Ectodermal cell (in vitro differentiated cells): ENCODE results near the gene RRP15.
A peak's percentile ranks its signal among the peaks of the same experiment; 100 is the strongest.

ENCODE experiments used
- H3K27ac ChIP-seq: 2 replicates; pipeline ENCODE4 v1.7.0; 2013; ENCODE audit warnings: mild to moderate bottlenecking, low read depth, low read length; ENCODE audit not compliant: insufficient read depth, poor library complexity, severe bottlenecking
- H3K27me3 ChIP-seq: 2 replicates; pipeline ENCODE4 v1.7.0; 2013; ENCODE audit warnings: mild to moderate bottlenecking, low read length; ENCODE audit not compliant: insufficient read depth, control insufficient read depth, poor library complexity, severe bottlenecking
- H3K36me3 ChIP-seq: one replicate; pipeline ENCODE4 v1.7.0; 2013; ENCODE audit warnings: low read length; ENCODE audit not compliant: control insufficient read depth, insufficient read depth
- H3K4me1 ChIP-seq: one replicate; pipeline ENCODE4 v1.7.0; 2013; ENCODE audit warnings: low read length; ENCODE audit not compliant: control insufficient read depth, insufficient read depth
- H3K4me3 ChIP-seq: 2 replicates; pipeline ENCODE4 v1.7.0; 2013; ENCODE audit warnings: low read depth, low read length, control low read depth; ENCODE audit not compliant: insufficient read depth
- H3K9me3 ChIP-seq: 2 replicates; pipeline ENCODE4 v1.7.0; 2013; ENCODE audit warnings: mild to moderate bottlenecking, low read length, moderate library complexity; ENCODE audit not compliant: control insufficient read depth
- WGBS, 2 experiments: methylation state at CpG; one replicate each; pipeline ENCODE4 v1.1.7; 2013; ENCODE audit warnings: missing lambda C conversion rate in 2 of 2; 5-methylcytosine and 5-hydroxymethylcytosine counted together

The RRP15 gene

DNA sequence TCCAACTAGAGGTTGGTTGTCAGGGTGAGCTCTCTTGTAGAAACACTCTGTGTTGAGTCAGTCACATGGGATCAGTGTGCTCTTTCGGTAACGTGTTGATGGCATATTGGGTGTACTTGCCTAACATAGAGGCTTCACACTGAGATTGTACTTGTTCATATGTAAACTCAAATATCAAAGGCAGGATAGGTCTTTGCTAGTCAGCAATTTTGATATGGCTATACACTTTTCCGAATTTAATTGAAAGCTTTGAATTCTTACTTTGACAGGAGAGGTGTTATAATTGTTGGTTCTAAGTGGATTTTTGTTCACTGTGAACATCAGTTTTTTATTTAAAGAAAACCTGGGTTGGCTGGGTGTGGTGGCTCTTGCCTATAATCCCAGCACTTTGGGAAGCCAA lies 43.7 kb downstream of the RRP15 start:
- Histone ChIP-seq H3K36me3 (peaks cover 5% of the 10 kb centered on the region), H3K4me3 (no peak overlapping the region), H3K4me1 (no peaks in the 10 kb centered on the region), H3K9me3 (no peaks in the 10 kb centered on the region), H3K27ac (no peak overlapping the region), H3K27me3 (no peaks in the 10 kb centered on the region)
- WGBS, 2 experiments, result 94 to 97% methylated on average over 3 of the region's 3 CpGs

DNA sequence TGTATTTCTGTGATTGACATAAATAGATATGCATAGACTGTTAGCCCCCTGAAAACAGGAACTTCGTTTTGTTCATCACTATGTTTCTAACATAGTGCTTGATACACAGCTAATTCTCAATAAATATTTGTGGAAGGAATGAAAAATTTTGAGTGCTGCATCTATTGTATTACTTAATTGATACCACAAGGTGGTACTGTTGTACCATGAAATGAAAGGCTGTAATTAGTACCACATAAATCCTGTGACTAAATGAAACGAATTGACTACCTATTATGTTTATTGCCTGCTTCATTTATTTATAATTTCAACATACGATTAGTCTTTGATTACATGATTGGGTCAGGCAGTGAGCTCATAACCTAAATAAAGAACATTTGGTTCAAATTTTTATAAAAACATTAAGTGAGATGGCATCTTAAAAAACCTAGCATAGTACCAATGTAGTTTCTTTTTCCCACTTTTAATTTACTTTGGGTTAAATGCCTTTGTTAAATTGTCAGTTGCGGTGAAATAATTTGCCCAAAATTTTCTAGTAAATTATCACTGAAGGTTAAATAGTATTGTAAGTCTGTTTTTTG lies 45.0 kb downstream of the RRP15 start:
- no peak overlapping the region for H3K4me3 ChIP-seq
- H3K27ac ChIP-seq, result no peak overlapping the region
- H3K27me3 ChIP-seq, result no peaks in the 10 kb centered on the region
- H3K36me3 ChIP-seq, result no peaks in the 10 kb centered on the region
- 61% methylated on average over 3 of the region's 4 CpGs; no CpG with 5 or more reads in 1 of the 2 experiments for WGBS, 2 experiments
- H3K4me1 ChIP-seq, result no peaks in the 10 kb centered on the region
- H3K9me3 ChIP-seq, result no peaks in the 10 kb centered on the region

DNA sequence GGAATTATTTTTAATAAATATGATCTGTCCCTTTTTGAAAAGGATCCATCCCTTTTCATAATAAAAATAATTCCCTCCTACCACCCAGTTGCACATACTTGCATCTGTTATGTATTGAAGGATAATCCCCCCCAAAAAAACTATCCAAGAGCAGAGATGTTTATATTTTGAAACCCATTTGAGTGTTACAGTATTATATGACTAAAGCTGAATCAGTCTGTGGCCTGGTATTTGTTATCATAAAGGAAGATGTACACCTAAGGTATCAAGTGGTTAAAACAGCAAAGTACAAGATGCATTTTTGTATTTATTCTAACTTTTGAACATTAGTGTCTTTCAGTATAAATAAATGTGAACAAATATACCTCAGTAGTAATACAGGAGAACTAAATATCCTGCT lies 47.3 kb downstream of the RRP15 start:
- no peaks in the 10 kb centered on the region for H3K36me3 ChIP-seq
- no peak overlapping the region for H3K27ac ChIP-seq
- H3K9me3 ChIP-seq, result no peaks in the 10 kb centered on the region
- H3K4me1 ChIP-seq, result no peaks in the 10 kb centered on the region
- H3K4me3 ChIP-seq, result no peak overlapping the region
- no peaks in the 10 kb centered on the region for H3K27me3 ChIP-seq

DNA sequence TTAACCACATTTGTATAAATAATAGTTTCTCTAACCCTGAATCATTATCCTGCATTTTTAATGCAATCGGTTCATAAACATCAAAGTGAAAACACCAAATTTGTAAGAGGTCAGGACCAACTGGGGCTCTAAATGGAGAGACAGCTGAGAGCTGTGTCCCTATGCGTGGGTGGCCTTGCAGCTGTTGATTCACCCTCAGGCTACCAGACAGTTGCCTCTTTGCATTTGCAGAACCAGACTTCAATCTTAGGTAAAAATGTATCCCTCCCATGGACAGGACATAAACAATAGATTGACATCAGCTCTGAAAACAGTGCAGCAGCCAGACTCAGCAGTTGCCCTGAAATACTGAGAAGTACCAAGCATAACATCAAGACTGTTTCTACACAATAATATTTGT lies 51.2 kb downstream of the RRP15 start:
- Histone ChIP-seq H3K36me3 (no peaks in the 10 kb centered on the region), H3K4me1 (no peaks in the 10 kb centered on the region), H3K4me3 (no peak overlapping the region), H3K27me3 (no peaks in the 10 kb centered on the region), H3K27ac (no peak overlapping the region), H3K9me3 (no peaks in the 10 kb centered on the region)
- WGBS, 2 experiments, result 78 to 80% methylated on average over 2 of the region's 2 CpGs

DNA sequence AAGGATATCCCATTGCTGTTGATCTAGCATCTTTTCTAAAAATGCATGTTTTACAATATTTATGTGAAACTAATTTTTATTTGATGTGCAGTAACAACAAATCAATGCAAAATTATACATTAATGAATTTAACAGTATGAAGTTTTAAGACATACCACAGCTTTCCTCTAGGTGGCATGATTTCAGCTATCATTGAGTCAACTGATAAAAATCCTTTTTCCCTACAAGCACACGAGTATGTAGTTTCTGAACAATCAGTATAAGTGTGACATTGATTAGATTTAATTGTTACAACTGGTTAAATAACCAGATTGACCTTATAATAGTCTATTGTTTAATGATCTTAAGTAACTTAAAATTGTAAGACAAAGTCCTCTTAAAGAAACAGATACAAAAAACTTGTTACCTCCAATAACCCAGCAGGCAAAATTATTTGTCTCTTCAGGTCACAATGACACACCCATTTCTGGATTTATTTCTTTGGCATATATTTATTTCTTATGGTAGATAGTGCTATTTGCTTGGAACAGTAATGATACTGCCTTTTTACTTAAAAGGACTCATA lies 54.3 kb downstream of the RRP15 start:
- Histone ChIP-seq H3K4me3 (no peak overlapping the region), H3K9me3 (no peaks in the 10 kb centered on the region), H3K4me1 (no peaks in the 10 kb centered on the region), H3K27ac (no peak overlapping the region), H3K27me3 (peaks cover 4% of the 10 kb centered on the region), H3K36me3 (no peaks in the 10 kb centered on the region)
- WGBS, 2 experiments, result 33% methylated on average over 1 of the region's 1 CpG; no CpG with 5 or more reads in 1 of the 2 experiments

DNA sequence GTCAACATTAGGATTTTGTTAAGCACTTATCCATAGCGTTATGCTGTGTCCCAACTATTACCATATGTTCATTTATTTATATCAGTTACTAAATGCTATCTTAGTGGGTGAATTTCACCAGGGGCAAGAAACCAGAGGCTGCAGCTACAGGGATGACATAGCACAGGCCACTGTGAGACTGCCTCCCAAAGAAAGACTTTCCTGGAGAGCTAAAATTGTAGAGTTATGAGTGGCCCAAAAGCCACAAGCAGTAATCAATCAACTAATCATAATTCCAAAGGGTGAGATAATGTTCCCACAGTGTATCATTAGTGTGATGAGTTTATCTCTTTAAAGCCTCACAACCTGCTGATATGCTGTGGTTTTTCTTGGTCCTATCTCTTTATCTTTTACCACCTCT lies 56.2 kb downstream of the RRP15 start:
- peaks cover 24% of the 10 kb centered on the region for H3K27me3 ChIP-seq
- no peaks in the 10 kb centered on the region for H3K4me1 ChIP-seq
- H3K36me3 ChIP-seq, result no peaks in the 10 kb centered on the region
- H3K9me3 ChIP-seq, result no peaks in the 10 kb centered on the region
- H3K4me3 ChIP-seq, result no peak overlapping the region
- no peak overlapping the region for H3K27ac ChIP-seq
- WGBS, 2 experiments, result 100% methylated on average over 1 of the region's 1 CpG; no CpG with 5 or more reads in 1 of the 2 experiments

DNA sequence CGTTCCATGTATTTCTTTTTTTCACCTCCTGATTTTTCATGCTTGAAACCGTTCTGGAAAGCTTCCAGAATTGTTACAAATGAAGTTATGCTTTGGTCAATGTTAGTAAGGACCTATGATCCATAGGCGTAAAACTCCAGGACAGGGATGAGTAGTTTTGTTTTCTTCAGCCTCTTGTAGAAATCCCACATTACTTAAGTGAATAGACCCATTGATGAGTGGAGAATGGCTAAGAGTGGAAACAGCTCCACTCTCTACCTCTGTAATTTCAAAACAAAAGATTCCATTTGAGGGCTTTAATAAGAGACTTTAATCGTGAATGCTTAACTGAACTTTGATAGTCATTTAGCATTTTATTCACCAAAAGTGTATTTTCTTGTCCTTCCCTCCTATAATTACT lies 57.0 kb downstream of the RRP15 start:
- H3K4me3 ChIP-seq, result no peak overlapping the region
- peaks cover 32% of the 10 kb centered on the region for H3K27me3 ChIP-seq
- H3K4me1 ChIP-seq, result no peaks in the 10 kb centered on the region
- 89 to 92% methylated on average over 3 to 4 of the region's 4 CpGs for WGBS, 2 experiments
- H3K27ac ChIP-seq, result no peak overlapping the region
- no peaks in the 10 kb centered on the region for H3K9me3 ChIP-seq
- H3K36me3 ChIP-seq, result no peaks in the 10 kb centered on the region

DNA sequence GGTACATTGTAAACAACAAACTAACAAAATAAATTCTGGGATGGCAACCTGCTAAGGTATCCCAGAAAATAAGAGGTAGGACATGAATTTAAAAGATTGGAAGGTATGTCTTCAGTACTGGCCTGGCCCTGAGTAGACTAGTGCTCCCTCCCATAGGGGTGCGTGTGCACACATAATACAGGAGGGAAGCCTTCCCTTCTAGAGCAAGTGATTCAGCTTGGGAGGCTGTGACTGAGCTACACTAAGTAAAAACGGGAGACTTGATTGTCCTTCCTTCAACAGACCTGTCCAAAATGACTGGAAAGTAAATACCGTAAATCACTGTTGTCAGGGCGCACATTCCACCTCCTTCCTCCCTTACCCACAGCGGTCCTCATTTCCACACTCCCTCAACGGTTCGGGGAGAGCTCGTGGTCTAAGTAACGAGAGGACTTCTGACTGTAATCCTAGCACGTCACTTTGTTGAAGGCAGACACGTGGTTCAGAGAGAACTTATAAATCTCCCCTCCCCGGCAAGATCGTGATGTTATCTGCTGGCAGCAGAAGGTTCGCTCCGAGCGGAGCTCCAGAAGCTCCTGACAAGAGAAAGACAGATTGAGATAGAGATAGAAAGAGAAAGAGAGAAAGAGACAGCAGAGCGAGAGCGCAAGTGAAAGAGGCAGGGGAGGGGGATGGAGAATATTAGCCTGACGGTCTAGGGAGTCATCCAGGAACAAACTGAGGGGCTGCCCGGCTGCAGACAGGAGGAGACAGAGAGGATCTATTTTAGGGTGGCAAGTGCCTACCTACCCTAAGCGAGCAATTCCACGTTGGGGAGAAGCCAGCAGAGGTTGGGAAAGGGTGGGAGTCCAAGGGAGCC lies 60.0 kb downstream of the RRP15 start, which contains the start of gene TGFB2:
TGFB2 (plus strand) TSS at position 523 of the 859 bp plus-strand sequence. CDS start 1,366 bp downstream, outside the sequence.
- no peaks in the 10 kb centered on the region for H3K36me3 ChIP-seq
- H3K4me3 ChIP-seq, result peak within 1 kb of the TSS; percentile 38
- H3K4me1 ChIP-seq, result no peaks in the 10 kb centered on the region
- H3K9me3 ChIP-seq, result no peaks in the 10 kb centered on the region
- 13% methylated on average over 22 of the region's 22 CpGs for WGBS, 2 experiments
- no peak within 1 kb of the TSS for H3K27ac ChIP-seq
- peaks cover 39% of the 10 kb centered on the region for H3K27me3 ChIP-seq

DNA sequence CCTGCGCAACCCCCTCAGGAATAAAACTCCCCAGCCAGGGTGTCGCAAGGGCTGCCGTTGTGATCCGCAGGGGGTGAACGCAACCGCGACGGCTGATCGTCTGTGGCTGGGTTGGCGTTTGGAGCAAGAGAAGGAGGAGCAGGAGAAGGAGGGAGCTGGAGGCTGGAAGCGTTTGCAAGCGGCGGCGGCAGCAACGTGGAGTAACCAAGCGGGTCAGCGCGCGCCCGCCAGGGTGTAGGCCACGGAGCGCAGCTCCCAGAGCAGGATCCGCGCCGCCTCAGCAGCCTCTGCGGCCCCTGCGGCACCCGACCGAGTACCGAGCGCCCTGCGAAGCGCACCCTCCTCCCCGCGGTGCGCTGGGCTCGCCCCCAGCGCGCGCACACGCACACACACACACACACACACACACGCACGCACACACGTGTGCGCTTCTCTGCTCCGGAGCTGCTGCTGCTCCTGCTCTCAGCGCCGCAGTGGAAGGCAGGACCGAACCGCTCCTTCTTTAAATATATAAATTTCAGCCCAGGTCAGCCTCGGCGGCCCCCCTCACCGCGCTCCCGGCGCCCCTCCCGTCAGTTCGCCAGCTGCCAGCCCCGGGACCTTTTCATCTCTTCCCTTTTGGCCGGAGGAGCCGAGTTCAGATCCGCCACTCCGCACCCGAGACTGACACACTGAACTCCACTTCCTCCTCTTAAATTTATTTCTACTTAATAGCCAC lies 60.7 kb downstream of the RRP15 start:
- H3K27ac ChIP-seq, result no peak overlapping the region
- peak overlapping the region; percentile 38 for H3K4me3 ChIP-seq
- no peaks in the 10 kb centered on the region for H3K9me3 ChIP-seq
- peaks cover 39% of the 10 kb centered on the region for H3K27me3 ChIP-seq
- no peaks in the 10 kb centered on the region for H3K4me1 ChIP-seq
- no peaks in the 10 kb centered on the region for H3K36me3 ChIP-seq
- WGBS, 2 experiments, result 0% methylated on average over 64 of the region's 64 CpGs
